K562 (cell line): Measurements from ENCODE around the gene RNF213. TPM values are rescaled to one million over a fixed set of nuclear protein-coding genes. Genes with fewer than 3 reads are reported as not detected.

ENCODE experiments used
- ATAC-seq: fragments of 200-7000 bp; cut with Tn5 transposase; 3 replicates; pipeline ENCODE4 v1.9.1; 2020; ENCODE audit warnings: moderate library complexity
- BruUV-seq: library from RNA; stranded (reverse); fragments of 400-500 nt; replicated peaks from 2 replicates; lab custom pipeline; 2021; lab: Mats Ljungman, UMichigan
- CTCF ChIA-PET: fragments of 300-600 bp; formaldehyde crosslinking; extraction: SDS; loops from one replicate; lab custom pipeline; 2021; ENCODE audit warnings: low intra/inter-chr PET ratio; lab: Yijun Ruan, JAX
- POLR2A ChIA-PET: fragments of 300-600, 350-650 bp; sonication (Branson Sonifier 250); formaldehyde crosslinking; extraction: SDS; loops from one replicate; lab custom pipeline; 2021; ENCODE audit warnings: antibody characterized with exemption, inconsistent platforms; lab: Yijun Ruan, JAX
- DNase-seq, 4 experiments: peaks; one replicate each; pipeline versions ENCODE4 v3.0.0 to v3.0.0-alpha.2; 2011 to 2018; ENCODE audit warnings: low spot score in 3 of 4, mixed read lengths in 3 of 4; ENCODE audit errors: extremely low read depth in 1 of 4
- FAIRE-seq: peaks from 2 replicates; lab custom pipeline; 2011; peaks lifted over from hg19 to GRCh38; lab: Jason Lieb, UNC
- H2AFZ ChIP-seq: 2 replicates; pipeline ENCODE4 v1.6.0; 2011; ENCODE audit warnings: low read depth, low read length, control low read depth, inconsistent platforms
- H3K27ac ChIP-seq: fragments of 200-600 bp; 3 replicates; pipeline ENCODE4 v1.8.0; 2011; ENCODE audit warnings: low read depth, mild to moderate bottlenecking, control low read depth, inconsistent platforms, low read length, moderate library complexity, mixed read lengths; ENCODE audit errors: extremely low read depth
- H3K27me3 ChIP-seq, 2 experiments: fragments of 300-600 bp in 1 of 2; 2 replicates in 1 of 2; 3 replicates in 1 of 2; pipeline versions ENCODE4 v1.6.0 to v1.8.0; 2011; ENCODE audit warnings: inconsistent platforms in 2 of 2, low read length in 2 of 2, mild to moderate bottlenecking in 1 of 2, mixed read lengths in 1 of 2, moderate library complexity in 1 of 2; ENCODE audit not compliant: control insufficient read depth in 2 of 2, insufficient read depth in 2 of 2
- H3K36me3 ChIP-seq: fragments of 300-600 bp; 3 replicates; pipeline ENCODE4 v1.8.0; 2011; ENCODE audit warnings: mild to moderate bottlenecking, low read length, inconsistent platforms; ENCODE audit not compliant: control insufficient read depth, insufficient read depth
- H3K4me1 ChIP-seq, 2 experiments: fragments of 200-600 bp in 1 of 2; replicated peaks in 1 of 2; 2 replicates in 1 of 2; 3 replicates in 1 of 2; pipeline versions ENCODE4 v1.5.1 to v1.8.0; 2011; ENCODE audit warnings: inconsistent platforms in 2 of 2, low read length in 2 of 2, mild to moderate bottlenecking in 1 of 2, mixed read lengths in 1 of 2, moderate library complexity in 1 of 2; ENCODE audit not compliant: control insufficient read depth in 2 of 2, insufficient read depth in 2 of 2
- H3K4me2 ChIP-seq: 2 replicates; pipeline ENCODE4 v1.6.1; 2011; ENCODE audit warnings: low read length, control low read depth, inconsistent platforms, mixed read lengths; ENCODE audit not compliant: insufficient read depth
- H3K4me3 ChIP-seq: fragments of 200-600 bp; sonication (generic), shearing (Covaris generic); 2 replicates; pipeline ENCODE4 v1.5.1; 2016; ENCODE audit warnings: control low read depth, inconsistent platforms
- H3K79me2 ChIP-seq: fragments of 200-600 bp; 3 replicates; pipeline ENCODE4 v1.8.0; 2011; ENCODE audit warnings: low read length, inconsistent platforms; ENCODE audit not compliant: control insufficient read depth, insufficient read depth
- H3K9ac ChIP-seq, 2 experiments: 2 replicates each; pipeline versions ENCODE4 v1.6.0 to v1.6.1; 2011; ENCODE audit warnings: low read depth in 2 of 2, low read length in 2 of 2, control low read depth in 1 of 2, inconsistent platforms in 1 of 2, mild to moderate bottlenecking in 1 of 2, mixed read lengths in 1 of 2; ENCODE audit not compliant: insufficient read depth in 1 of 2
- H3K9me1 ChIP-seq: one replicate; pipeline ENCODE4 v1.6.0; 2011; ENCODE audit warnings: inconsistent platforms, mild to moderate bottlenecking, low read length, moderate library complexity; ENCODE audit not compliant: control insufficient read depth, insufficient read depth
- H3K9me3 ChIP-seq: replicated peaks from 2 replicates; pipeline ENCODE4 v1.5.1; 2011; ENCODE audit warnings: low read depth, low read length, inconsistent platforms; ENCODE audit not compliant: control insufficient read depth, insufficient read depth
- H4K20me1 ChIP-seq: replicated peaks from 2 replicates; pipeline ENCODE4 v1.6.1; 2011; ENCODE audit warnings: low read length, inconsistent platforms, mixed read lengths; ENCODE audit not compliant: control insufficient read depth, insufficient read depth
- IRF2 ChIP-seq: sonication (generic); formaldehyde crosslinking; IDR thresholded peaks from 2 replicates; pipeline ENCODE4 v1.8.1; 2022; ENCODE audit warnings: mild to moderate bottlenecking, missing genetic modification reagents
- MECOM ChIP-seq: fragments of 250-450 bp; sonication (Bioruptor Pico); IDR thresholded peaks from 2 replicates; pipeline ENCODE4 v1.8.0; 2022; ENCODE audit warnings: inconsistent platforms
- TAF15 ChIP-seq: fragments of 200-400 bp; formaldehyde crosslinking; IDR thresholded peaks from 2 replicates; pipeline ENCODE4 v1.6.1; 2017; ENCODE audit warnings: mild to moderate bottlenecking, low read depth, low read length, moderate library complexity
- TEAD4 ChIP-seq, 2 experiments: sonication (generic) in 1 of 2; formaldehyde crosslinking in 1 of 2; IDR thresholded peaks; 2 replicates each; pipeline versions ENCODE4 v1.6.1 to v1.8.0; 2012 to 2022; ENCODE audit warnings: borderline replicate concordance in 1 of 2, inconsistent platforms in 1 of 2, low read length in 1 of 2, mild to moderate bottlenecking in 1 of 2, missing genetic modification reagents in 1 of 2
- XRCC4 ChIP-seq: IDR thresholded peaks from one replicate; pipeline ENCODE4 v1.6.1; 2011; ENCODE audit not compliant: insufficient read depth, insufficient read length; ENCODE audit errors: extremely low read depth
- WGBS: fragments of 100-300 bp; shearing (Covaris generic); methylation state at CpG from one replicate; pipeline ENCODE4 v1.1.6; 2016; ENCODE audit warnings: low coverage, mixed read lengths; ENCODE audit not compliant: insufficient coverage; ENCODE audit errors: missing lambda C conversion rate; 5-methylcytosine and 5-hydroxymethylcytosine counted together
- in situ Hi-C: fragments of 300-500 bp; cut with MboI; formaldehyde crosslinking; loops from 4 replicates; pipeline ENCODE4 v1.15.0; 2018; ENCODE audit warnings: inconsistent platforms, mixed read lengths
- intact Hi-C: fragments of 100-400 bp; cut with micrococcal nuclease; formaldehyde crosslinking; loops from 2 replicates; pipeline ENCODE4 v1.14.2; 2022
- polyA plus RNA-seq, 8 experiments: library from polyadenylated mRNA; depleted of rRNA in 4 of 8; stranded (reverse) in 5 of 8; unstranded in 3 of 8; fragments of >200 nt; fragmentation: Nextera tagmentation in 2 of 8; fragmentation: Illumina TruSeq in 1 of 8; extraction: Ambion mirVana in 2 of 8; extraction: Trizol in 1 of 8; gene quantifications; 2 replicates each; pipeline versions ENCODE4 v1.2.1 to v1.2.3, GENCODE V29; 2011 to 2014; ENCODE audit warnings: inconsistent platforms in 1 of 8, missing spikeins in 1 of 8
- total RNA-seq, 7 experiments: library from RNA; depleted of rRNA in 6 of 7; stranded (reverse); fragments of >200 nt in 6 of 7; fragmentation: Illumina TruSeq in 2 of 7; extraction: Trizol in 2 of 7; gene quantifications; 2 replicates each; pipeline versions ENCODE4 v1.2.1 to v1.2.3, GENCODE V29; 2011 to 2021; ENCODE audit warnings: low replicate concordance in 1 of 7
- TF ChIP-seq, protein P1 (sequence below), 2 experiments: fragments of 450-650 bp; conservative IDR thresholded peaks; 2 replicates each; pipeline ENCODE4 v1.6.1; 2017; ENCODE audit warnings: mild to moderate bottlenecking in 2 of 2, moderate library complexity in 2 of 2
- TF ChIP-seq, protein P2 (sequence below): fragments of 250-450 bp; sonication (Bioruptor Pico); IDR thresholded peaks from 2 replicates; pipeline ENCODE4 v1.5.0; 2021; ENCODE audit warnings: mild to moderate bottlenecking, borderline replicate concordance
- TF ChIP-seq, protein P3 (sequence below): fragments of 150-350 bp; conservative IDR thresholded peaks from 2 replicates; pipeline ENCODE4 v1.6.1; 2014; ENCODE audit warnings: low read length

RNF213 gene
- total and polyA plus RNA-seq, 9 of the 15 experiments (the other 6 are each of a cell fraction or from before 2014, with no cell fraction given) = 5.3 to 33.6 (median 17.9) TPM

DNA sequence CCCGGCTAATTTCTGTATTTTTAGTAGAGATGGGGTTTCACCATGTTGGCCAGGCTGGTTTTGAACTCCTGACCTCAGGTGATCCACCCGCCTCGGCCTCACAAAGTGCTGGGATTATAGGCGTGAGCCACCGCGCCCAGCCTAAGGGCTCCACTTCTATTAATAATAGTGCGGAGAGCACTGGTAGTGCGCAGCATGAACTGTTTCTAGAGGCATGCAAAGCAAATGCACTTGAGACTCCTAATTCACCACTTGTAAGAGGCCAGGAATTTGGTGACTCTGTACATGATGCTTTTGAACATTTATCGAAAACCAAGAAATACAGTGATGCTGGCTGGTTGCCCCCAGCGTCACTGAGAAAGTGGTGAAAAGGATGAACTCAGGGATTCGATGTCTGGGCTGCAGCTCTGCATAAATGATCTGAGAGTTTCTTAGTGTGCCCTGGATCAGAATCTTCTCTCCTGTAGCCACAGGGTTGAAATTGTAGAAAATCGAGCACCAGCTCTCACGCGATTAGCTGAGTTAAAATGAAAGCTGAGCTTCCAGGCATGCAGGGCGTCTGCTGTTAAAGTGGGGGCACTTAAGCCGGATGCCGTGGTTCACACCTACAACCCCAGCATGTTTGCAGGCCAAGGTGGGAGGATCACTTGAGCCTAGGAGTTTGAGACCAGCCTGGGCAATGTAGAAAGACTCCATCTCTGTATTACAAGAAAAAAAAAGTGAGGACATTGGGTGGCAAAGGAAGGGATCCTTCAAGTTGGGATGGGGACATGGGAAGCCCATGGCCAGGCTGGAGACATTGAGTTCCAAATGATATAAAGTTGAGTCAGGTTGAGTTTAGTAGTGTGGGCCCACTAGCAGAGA lies 4.8 kb downstream of the RNF213 start (continued):
- TF ChIP-seq, protein P1, sequence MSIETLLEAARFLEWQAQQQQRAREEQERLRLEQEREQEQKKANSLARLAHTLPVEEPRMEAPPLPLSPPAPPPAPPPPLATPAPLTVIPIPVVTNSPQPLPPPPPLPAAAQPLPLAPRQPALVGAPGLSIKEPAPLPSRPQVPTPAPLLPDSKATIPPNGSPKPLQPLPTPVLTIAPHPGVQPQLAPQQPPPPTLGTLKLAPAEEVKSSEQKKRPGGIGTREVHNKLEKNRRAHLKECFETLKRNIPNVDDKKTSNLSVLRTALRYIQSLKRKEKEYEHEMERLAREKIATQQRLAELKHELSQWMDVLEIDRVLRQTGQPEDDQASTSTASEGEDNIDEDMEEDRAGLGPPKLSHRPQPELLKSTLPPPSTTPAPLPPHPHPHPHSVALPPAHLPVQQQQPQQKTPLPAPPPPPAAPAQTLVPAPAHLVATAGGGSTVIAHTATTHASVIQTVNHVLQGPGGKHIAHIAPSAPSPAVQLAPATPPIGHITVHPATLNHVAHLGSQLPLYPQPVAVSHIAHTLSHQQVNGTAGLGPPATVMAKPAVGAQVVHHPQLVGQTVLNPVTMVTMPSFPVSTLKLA (conservative IDR thresholded peaks at IDR 0.05) = no peak
- TF ChIP-seq TEAD4 (IDR thresholded peaks at IDR 0.05; ENCODE audit: low read length) (no peak), TEAD4 (CRISPR knock-in tag; IDR thresholded peaks at IDR 0.05; ENCODE audit: borderline replicate concordance) (no peak), XRCC4 (no peak)

DNA sequence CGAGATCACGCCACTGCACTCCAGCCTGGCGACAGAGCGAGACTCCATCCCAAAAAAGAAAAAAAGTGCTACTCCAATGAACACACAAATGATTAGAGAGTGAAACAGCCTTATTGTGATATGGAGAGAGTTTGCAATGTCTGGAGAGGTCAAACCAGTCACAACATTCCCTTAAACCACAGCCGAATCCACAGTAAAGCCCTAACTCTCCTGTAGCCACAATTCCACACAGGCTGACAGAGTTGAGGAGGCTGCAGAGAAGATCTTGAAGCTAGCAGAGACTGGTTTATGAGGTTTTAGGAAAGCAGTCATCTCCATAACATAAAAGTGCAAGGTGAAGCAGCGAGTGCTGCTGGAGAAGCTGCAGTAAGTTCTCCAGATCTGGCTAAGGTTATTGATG lies 6.7 kb downstream of the RNF213 start:
- intact Hi-C loops = no loop called here
- POLR2A ChIA-PET = interaction anchor here (0.7 to 0.9 kb wide), 3 partner anchors 10 to 41 kb away, joined by 3 read pairs; no protein-coding TSS in a partner anchor
- ATAC-seq = no peak

More for the DNA sequence above, 6.7 kb downstream of the RNF213 start:
- H3K9me3 ChIP-seq = no peaks in the 10 kb centered on the region
- TF ChIP-seq MECOM (CRISPR knock-in tag) = no peak
- no peak for TF ChIP-seq TAF15
- TF ChIP-seq IRF2 (CRISPR knock-in tag) = no peak
- TF ChIP-seq, protein P2, sequence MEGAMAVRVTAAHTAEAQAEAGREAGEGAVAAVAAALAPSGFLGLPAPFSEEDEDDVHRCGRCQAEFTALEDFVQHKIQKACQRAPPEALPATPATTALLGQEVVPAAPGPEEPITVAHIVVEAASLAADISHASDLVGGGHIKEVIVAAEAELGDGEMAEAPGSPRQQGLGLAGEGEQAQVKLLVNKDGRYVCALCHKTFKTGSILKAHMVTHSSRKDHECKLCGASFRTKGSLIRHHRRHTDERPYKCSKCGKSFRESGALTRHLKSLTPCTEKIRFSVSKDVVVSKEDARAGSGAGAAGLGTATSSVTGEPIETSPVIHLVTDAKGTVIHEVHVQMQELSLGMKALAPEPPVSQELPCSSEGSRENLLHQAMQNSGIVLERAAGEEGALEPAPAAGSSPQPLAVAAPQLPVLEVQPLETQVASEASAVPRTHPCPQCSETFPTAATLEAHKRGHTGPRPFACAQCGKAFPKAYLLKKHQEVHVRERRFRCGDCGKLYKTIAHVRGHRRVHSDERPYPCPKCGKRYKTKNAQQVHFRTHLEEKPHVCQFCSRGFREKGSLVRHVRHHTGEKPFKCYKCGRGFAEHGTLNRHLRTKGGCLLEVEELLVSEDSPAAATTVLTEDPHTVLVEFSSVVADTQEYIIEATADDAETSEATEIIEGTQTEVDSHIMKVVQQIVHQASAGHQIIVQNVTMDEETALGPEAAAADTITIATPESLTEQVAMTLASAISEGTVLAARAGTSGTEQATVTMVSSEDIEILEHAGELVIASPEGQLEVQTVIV (CRISPR knock-in tag) = no peak
- TF ChIP-seq, protein P3, sequence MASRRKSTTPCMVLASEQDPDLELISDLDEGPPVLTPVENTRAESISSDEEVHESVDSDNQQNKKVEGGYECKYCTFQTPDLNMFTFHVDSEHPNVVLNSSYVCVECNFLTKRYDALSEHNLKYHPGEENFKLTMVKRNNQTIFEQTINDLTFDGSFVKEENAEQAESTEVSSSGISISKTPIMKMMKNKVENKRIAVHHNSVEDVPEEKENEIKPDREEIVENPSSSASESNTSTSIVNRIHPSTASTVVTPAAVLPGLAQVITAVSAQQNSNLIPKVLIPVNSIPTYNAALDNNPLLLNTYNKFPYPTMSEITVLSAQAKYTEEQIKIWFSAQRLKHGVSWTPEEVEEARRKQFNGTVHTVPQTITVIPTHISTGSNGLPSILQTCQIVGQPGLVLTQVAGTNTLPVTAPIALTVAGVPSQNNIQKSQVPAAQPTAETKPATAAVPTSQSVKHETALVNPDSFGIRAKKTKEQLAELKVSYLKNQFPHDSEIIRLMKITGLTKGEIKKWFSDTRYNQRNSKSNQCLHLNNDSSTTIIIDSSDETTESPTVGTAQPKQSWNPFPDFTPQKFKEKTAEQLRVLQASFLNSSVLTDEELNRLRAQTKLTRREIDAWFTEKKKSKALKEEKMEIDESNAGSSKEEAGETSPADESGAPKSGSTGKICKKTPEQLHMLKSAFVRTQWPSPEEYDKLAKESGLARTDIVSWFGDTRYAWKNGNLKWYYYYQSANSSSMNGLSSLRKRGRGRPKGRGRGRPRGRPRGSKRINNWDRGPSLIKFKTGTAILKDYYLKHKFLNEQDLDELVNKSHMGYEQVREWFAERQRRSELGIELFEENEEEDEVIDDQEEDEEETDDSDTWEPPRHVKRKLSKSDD = no peak
- no peak overlapping the region for H3K9ac ChIP-seq
- peaks cover 26% of the 10 kb centered on the region; the same call in 2 of the 3 replicates for H3K36me3 ChIP-seq
- no peak overlapping the region for H3K4me2 ChIP-seq
- H3K27me3 ChIP-seq = no peaks in the 10 kb centered on the region
- H3K4me1 ChIP-seq = peaks cover 12 to 28% of the 10 kb centered on the region in 2 experiments
- CTCF ChIA-PET = no interaction called here
- H3K4me3 ChIP-seq = no peak overlapping the region
- no peak overlapping the region for H3K27ac ChIP-seq
- H3K79me2 ChIP-seq = peaks cover 5% of the 10 kb centered on the region; the same call in 1 of the 3 replicates
- no peak overlapping the region for H2AFZ ChIP-seq
- DNase-seq = no peak
- H3K9me1 ChIP-seq = no peaks in the 10 kb centered on the region
- no TSS peak for BruUV-seq
- 100% methylated on average over 6 of the region's 6 CpGs for WGBS
- FAIRE-seq = no peak
- H4K20me1 ChIP-seq = no peaks in the 10 kb centered on the region
- in situ Hi-C loops = no loop called here
